ENCODE data around the gene HTR1E. TPM values are rescaled to one million over a fixed set of nuclear protein-coding genes. Genes with fewer than 3 reads are reported as not detected.

HTR1E gene
- total and polyA plus RNA-seq, 2 of the 8 experiments (the other 6 are each of a cell fraction or from before 2014, with no cell fraction given) = 0.09 TPM; not detected in 1

DNA sequence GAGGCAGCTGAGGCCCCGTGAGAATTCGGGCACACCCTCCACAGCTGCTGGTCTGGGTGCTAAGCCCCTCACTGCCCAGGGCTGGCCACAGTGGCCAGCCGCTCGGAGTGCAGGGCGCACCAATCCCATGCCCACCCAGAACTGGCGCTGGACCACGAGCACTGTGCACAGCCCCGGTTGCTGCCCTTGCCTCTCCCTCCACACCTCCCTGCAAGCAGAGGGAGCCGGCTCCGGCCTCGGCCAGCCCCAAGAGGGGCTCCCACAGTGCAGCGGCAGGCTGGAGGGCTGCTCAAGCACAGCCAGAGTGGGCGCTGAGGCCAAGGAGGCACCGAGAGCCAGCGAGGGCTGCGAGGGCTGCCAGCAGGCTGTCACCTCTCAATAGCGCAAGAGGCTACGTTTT lies 122.6 kb downstream of the HTR1E start:
- Histone ChIP-seq H2BK5ac (ENCODE audit: low read depth, low read length) (no peak overlapping the region), H3K56ac (replicated peaks; ENCODE audit: insufficient read length, low read depth, low read length) (no peak overlapping the region), H2BK15ac (ENCODE audit: low read length) (no peak overlapping the region), H3K4me1 (replicated peaks in 1 of 4; ENCODE audit: control insufficient read depth in 3 of 4, insufficient read depth in 4 of 4, low read length in 3 of 4) (no peaks in the 10 kb centered on the region), H3K79me1 (ENCODE audit: low read depth, low read length) (no peaks in the 10 kb centered on the region), H4K5ac (ENCODE audit: insufficient read length, low read depth, low read length) (no peak overlapping the region), H3K4ac (replicated peaks; ENCODE audit: insufficient read length, low read depth, low read length) (no peak overlapping the region), H3K4me3 (ENCODE audit: extremely low read depth in 1 of 4, insufficient read depth in 2 of 4, low read depth in 3 of 4, low read length in 4 of 4) (no peak overlapping the region), H3K23ac (ENCODE audit: insufficient read length) (no peak overlapping the region), H3K18ac (ENCODE audit: extremely low read depth, low read length) (no peak overlapping the region), H3K79me2 (ENCODE audit: control insufficient read depth in 1 of 2, insufficient read depth in 2 of 2, low read length in 2 of 2) (no peaks in the 10 kb centered on the region), H2BK12ac (ENCODE audit: low read depth, low read length) (no peak overlapping the region), H2AFZ (ENCODE audit: low read length) (no peak overlapping the region), H3K23me2 (ENCODE audit: low read depth, low read length) (no peaks in the 10 kb centered on the region), H3K14ac (ENCODE audit: insufficient read length) (no peak overlapping the region), H3K27me3 (replicated peaks in 1 of 4; ENCODE audit: control insufficient read depth in 3 of 4, extremely low read depth in 1 of 4, insufficient read depth in 3 of 4, low read length in 3 of 4) (no peaks in the 10 kb centered on the region), H3K9ac (replicated peaks in 1 of 4; ENCODE audit: extremely low read depth in 1 of 4, low read depth in 3 of 4, low read length in 3 of 4) (no peak overlapping the region), H2BK120ac (replicated peaks; ENCODE audit: low read depth, low read length) (no peak overlapping the region), H3K27ac (ENCODE audit: low read depth, low read length) (no peak overlapping the region), H2AK5ac (ENCODE audit: low read depth, low read length) (no peak overlapping the region), H4K8ac (ENCODE audit: extremely low read depth, insufficient read depth, low read length) (no peak overlapping the region), H3K9me3 (ENCODE audit: insufficient read depth in 2 of 2, low read depth in 1 of 2, low read length in 1 of 2) (peaks cover 0 to 4% of the 10 kb centered on the region in 2 experiments; a peak in 1 of 4 replicates), H4K91ac (replicated peaks; ENCODE audit: insufficient read length, low read length) (no peak overlapping the region), H3K4me2 (ENCODE audit: insufficient read depth in 1 of 2, low read depth in 2 of 2, low read length in 2 of 2) (no peak overlapping the region), H4K20me1 (replicated peaks in 1 of 2; ENCODE audit: control insufficient read depth in 1 of 2, insufficient read depth in 2 of 2, low read length in 2 of 2) (no peaks in the 10 kb centered on the region), H2BK20ac (ENCODE audit: low read length) (no peak overlapping the region), H3K36me3 (ENCODE audit: control insufficient read depth in 2 of 4, insufficient read depth in 4 of 4, low read length in 3 of 4) (no peaks in the 10 kb centered on the region)
- POLR2A ChIA-PET (ENCODE audit: partially characterized antibody) = no interaction called here
- FAIRE-seq (no peak), DNase-seq (ENCODE audit: low read depth in 1 of 2, low spot score in 2 of 2) (no peak)
- TF ChIP-seq TAF1 (IDR thresholded peaks at IDR 0.05; ENCODE audit: low read depth, low read length) = no peak
- TF ChIP-seq POLR2A (IDR thresholded peaks at IDR 0.05; ENCODE audit: control extremely low read depth in 1 of 2, low read depth in 2 of 2, low read length in 2 of 2) = no peak
- no peak for TF ChIP-seq JUND (IDR thresholded peaks at IDR 0.05; ENCODE audit: low read length)
- no peak for TF ChIP-seq RNF2 (IDR thresholded peaks at IDR 0.05; ENCODE audit: borderline replicate concordance, low read depth, low read length, missing control alignments, poor library complexity, severe bottlenecking)
- no peak for TF ChIP-seq JUN (IDR thresholded peaks at IDR 0.05; ENCODE audit: low read depth, low read length)
- no peak for TF ChIP-seq KDM1A (IDR thresholded peaks at IDR 0.05; ENCODE audit: borderline replicate concordance, low read length)
- no peak for TF ChIP-seq PHF8 (conservative IDR thresholded peaks at IDR 0.05; ENCODE audit: low read depth, low read length)
- no peak for TF ChIP-seq FOSL1 (IDR thresholded peaks at IDR 0.05; ENCODE audit: insufficient read depth, low read depth, low read length)
- no peak for TF ChIP-seq EP300 (IDR thresholded peaks at IDR 0.05; ENCODE audit: borderline replicate concordance in 1 of 2, low read depth in 2 of 2, low read length in 2 of 2)
- TF ChIP-seq, protein P1, sequence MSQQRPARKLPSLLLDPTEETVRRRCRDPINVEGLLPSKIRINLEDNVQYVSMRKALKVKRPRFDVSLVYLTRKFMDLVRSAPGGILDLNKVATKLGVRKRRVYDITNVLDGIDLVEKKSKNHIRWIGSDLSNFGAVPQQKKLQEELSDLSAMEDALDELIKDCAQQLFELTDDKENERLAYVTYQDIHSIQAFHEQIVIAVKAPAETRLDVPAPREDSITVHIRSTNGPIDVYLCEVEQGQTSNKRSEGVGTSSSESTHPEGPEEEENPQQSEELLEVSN (IDR thresholded peaks at IDR 0.05) = no peak
- TF ChIP-seq, protein P2, sequence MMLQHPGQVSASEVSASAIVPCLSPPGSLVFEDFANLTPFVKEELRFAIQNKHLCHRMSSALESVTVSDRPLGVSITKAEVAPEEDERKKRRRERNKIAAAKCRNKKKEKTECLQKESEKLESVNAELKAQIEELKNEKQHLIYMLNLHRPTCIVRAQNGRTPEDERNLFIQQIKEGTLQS (IDR thresholded peaks at IDR 0.05; ENCODE audit: insufficient read depth, low read depth, low read length) = no peak
- no peak for TF ChIP-seq CHD1 (IDR thresholded peaks at IDR 0.05; ENCODE audit: low read depth, low read length)
- no peak for TF ChIP-seq HDAC6 (IDR thresholded peaks at IDR 0.05; ENCODE audit: low read depth, low read length)
- CTCF ChIA-PET (ENCODE audit: partially characterized antibody) = no interaction called here
- 95% methylated on average over 11 of the region's 18 CpGs; no CpG with 5 or more reads in 1 of the 2 experiments for WGBS, 2 experiments (ENCODE audit: extremely low coverage in 1 of 2, insufficient coverage in 1 of 2, insufficient read length in 1 of 2, insufficient replicate concordance in 2 of 2, low coverage in 1 of 2, low lambda C conversion rate in 2 of 2, missing lambda C conversion rate in 1 of 2)
